Measurements from ENCODE around the gene LRRC49. TPM values are rescaled to one million over a fixed set of nuclear protein-coding genes. Genes with fewer than 3 reads are reported as not detected.

The LRRC49 gene
- total and polyA plus RNA-seq, 10 of the 15 experiments (the other 5 are each of a cell fraction or from before 2014, with no cell fraction given): 1.4 to 3.7 (median 2.9) TPM

DNA sequence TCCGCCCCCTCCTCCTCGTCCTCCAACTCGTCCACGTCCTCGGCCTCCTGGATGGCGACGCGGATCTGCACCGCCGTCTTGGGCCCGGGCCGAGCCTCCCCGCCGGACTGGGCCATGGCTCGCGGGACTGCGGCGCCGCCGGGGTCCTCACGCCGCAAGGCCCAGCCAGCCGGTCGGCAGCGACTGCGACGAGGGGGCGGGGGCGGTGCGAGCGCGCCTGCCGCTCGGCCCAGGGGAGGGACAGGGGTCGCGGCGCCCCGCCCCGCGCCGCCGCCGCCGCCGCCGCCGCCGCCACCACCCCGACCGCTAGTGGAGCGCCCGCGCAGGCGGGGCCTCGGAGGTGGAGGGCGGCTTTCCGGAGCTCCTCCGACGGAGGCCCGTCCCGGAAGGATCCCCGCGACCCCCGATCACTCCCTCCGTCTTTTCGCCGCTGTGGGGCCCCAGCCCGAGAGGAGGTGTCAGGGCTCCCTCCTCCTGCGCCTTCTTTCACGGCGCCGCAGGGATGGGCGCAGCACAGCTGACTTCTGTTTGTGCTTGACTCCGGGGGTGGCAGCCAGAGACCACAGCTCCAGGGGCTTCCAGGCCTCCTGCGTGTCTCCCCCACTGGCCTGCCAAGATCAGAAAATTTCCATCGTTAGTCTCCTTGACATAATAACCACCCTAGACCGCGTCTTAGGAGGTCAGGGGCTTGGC is 38.5 kb upstream of the LRRC49 start, which contains the start of gene LARP6:
TSS of gene LARP6 (minus strand) at position 185 of the 693 bp plus-strand sequence. CDS start at position 116, 69 bp downstream.
- peak within 1 kb of the TSS; percentile 63 for H3K4me3 ChIP-seq
- no peaks in the 10 kb centered on the region for H3K79me2 ChIP-seq (ENCODE audit: control insufficient read depth, insufficient read depth, low read length)
- peak within 1 kb of the TSS; percentile 79 for H3K4me2 ChIP-seq (ENCODE audit: control insufficient read depth, insufficient read depth)
- DNase-seq (ENCODE audit: low read depth, low spot score): no peak
- peaks cover 5 to 7% of the 10 kb centered on the region in 2 experiments for H3K27me3 ChIP-seq (replicated peaks in 1 of 2; ENCODE audit: control insufficient read depth in 2 of 2, insufficient read depth in 2 of 2, low read length in 1 of 2)
- H3K9me3 ChIP-seq (replicated peaks; ENCODE audit: control insufficient read depth, insufficient read depth, low read length): no peaks in the 10 kb centered on the region
- BruUV-seq (replicated peaks): no TSS peak
- 16% methylated on average over 39 of the region's 78 CpGs for WGBS (ENCODE audit: insufficient coverage, insufficient replicate concordance, low lambda C conversion rate, missing lambda C conversion rate)
- FAIRE-seq: no peak
- H3K9ac ChIP-seq (ENCODE audit: control insufficient read depth, insufficient read depth, low read length): peak within 1 kb of the TSS; percentile 48; the same call in 1 of the 2 replicates
- H2AFZ ChIP-seq (ENCODE audit: control insufficient read depth, low read depth, low read length): peak within 1 kb of the TSS; percentile 46
- ChIA-PET RAD21 (ENCODE audit: unreplicated experiment) (no interaction called here), POLR2A (no interaction called here), SMC1A (ENCODE audit: uncharacterized antibody, unreplicated experiment) (interaction anchor here (0.6 kb wide), 1 partner anchor 67 kb away, joined by 3 read pairs; no protein-coding TSS in a partner anchor), CTCF (no interaction called here)
- H3K4me1 ChIP-seq (ENCODE audit: control insufficient read depth, insufficient read depth, low read length): peaks cover 2% of the 10 kb centered on the region; the same call in 1 of the 2 replicates
- no peaks in the 10 kb centered on the region for H4K20me1 ChIP-seq (ENCODE audit: control insufficient read depth, insufficient read depth)
- peak; percentile 50 for ATAC-seq
- intact Hi-C loops (cut with micrococcal nuclease; ENCODE audit: unreplicated experiment): no loop called here
- TF ChIP-seq POLR2AphosphoS5 (IDR thresholded peaks at IDR 0.05; ENCODE audit: low read length) (no peak), FOS (IDR thresholded peaks at IDR 0.05; ENCODE audit: borderline replicate concordance, extremely low read depth, insufficient read length) (no peak), ZNF217 (IDR thresholded peaks at IDR 0.05) (no peak), RUNX3 (IDR thresholded peaks at IDR 0.05; ENCODE audit: low read length) (no peak), POLR2A (IDR thresholded peaks at IDR 0.05; ENCODE audit: low read depth, low read length) (no peak; the same call in 1 of the 2 replicates), MEF2A (IDR thresholded peaks at IDR 0.05; ENCODE audit: insufficient read depth, low read depth, low read length) (no peak), ESRRA (IDR thresholded peaks at IDR 0.05; ENCODE audit: low read length) (no peak), RB1 (IDR thresholded peaks at IDR 0.05; ENCODE audit: borderline replicate concordance) (no peak)
- TF ChIP-seq, protein P1, sequence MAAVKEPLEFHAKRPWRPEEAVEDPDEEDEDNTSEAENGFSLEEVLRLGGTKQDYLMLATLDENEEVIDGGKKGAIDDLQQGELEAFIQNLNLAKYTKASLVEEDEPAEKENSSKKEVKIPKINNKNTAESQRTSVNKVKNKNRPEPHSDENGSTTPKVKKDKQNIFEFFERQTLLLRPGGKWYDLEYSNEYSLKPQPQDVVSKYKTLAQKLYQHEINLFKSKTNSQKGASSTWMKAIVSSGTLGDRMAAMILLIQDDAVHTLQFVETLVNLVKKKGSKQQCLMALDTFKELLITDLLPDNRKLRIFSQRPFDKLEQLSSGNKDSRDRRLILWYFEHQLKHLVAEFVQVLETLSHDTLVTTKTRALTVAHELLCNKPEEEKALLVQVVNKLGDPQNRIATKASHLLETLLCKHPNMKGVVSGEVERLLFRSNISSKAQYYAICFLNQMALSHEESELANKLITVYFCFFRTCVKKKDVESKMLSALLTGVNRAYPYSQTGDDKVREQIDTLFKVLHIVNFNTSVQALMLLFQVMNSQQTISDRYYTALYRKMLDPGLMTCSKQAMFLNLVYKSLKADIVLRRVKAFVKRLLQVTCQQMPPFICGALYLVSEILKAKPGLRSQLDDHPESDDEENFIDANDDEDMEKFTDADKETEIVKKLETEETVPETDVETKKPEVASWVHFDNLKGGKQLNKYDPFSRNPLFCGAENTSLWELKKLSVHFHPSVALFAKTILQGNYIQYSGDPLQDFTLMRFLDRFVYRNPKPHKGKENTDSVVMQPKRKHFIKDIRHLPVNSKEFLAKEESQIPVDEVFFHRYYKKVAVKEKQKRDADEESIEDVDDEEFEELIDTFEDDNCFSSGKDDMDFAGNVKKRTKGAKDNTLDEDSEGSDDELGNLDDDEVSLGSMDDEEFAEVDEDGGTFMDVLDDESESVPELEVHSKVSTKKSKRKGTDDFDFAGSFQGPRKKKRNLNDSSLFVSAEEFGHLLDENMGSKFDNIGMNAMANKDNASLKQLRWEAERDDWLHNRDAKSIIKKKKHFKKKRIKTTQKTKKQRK (IDR thresholded peaks at IDR 0.05; ENCODE audit: low read depth, low read length): no peak
- TF ChIP-seq, protein P2, sequence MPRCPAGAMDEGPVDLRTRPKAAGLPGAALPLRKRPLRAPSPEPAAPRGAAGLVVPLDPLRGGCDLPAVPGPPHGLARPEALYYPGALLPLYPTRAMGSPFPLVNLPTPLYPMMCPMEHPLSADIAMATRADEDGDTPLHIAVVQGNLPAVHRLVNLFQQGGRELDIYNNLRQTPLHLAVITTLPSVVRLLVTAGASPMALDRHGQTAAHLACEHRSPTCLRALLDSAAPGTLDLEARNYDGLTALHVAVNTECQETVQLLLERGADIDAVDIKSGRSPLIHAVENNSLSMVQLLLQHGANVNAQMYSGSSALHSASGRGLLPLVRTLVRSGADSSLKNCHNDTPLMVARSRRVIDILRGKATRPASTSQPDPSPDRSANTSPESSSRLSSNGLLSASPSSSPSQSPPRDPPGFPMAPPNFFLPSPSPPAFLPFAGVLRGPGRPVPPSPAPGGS (IDR thresholded peaks at IDR 0.05; ENCODE audit: borderline replicate concordance, insufficient read depth, low read depth, low read length, poor library complexity, severe bottlenecking): no peak
- no peaks in the 10 kb centered on the region for H3K36me3 ChIP-seq (ENCODE audit: control insufficient read depth in 2 of 2, insufficient read depth in 2 of 2, low read length in 1 of 2)
- H3K27ac ChIP-seq (ENCODE audit: control insufficient read depth, insufficient read depth): peak within 1 kb of the TSS; percentile 23; the same call in 1 of the 2 replicates
- in situ Hi-C loops (cut with MboI): no loop called here

Data from GM12878 (cell line).